ENCODE results near the gene NBPF4. TPM values are rescaled to one million over a fixed set of nuclear protein-coding genes. Genes with fewer than 3 reads are reported as not detected.

Gene NBPF4, protein sequence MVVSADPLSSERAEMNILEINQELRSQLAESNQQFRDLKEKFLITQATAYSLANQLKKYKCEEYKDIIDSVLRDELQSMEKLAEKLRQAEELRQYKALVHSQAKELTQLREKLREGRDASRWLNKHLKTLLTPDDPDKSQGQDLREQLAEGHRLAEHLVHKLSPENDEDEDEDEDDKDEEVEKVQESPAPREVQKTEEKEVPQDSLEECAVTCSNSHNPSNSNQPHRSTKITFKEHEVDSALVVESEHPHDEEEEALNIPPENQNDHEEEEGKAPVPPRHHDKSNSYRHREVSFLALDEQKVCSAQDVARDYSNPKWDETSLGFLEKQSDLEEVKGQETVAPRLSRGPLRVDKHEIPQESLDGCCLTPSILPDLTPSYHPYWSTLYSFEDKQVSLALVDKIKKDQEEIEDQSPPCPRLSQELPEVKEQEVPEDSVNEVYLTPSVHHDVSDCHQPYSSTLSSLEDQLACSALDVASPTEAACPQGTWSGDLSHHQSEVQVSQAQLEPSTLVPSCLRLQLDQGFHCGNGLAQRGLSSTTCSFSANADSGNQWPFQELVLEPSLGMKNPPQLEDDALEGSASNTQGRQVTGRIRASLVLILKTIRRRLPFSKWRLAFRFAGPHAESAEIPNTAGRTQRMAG
- total RNA-seq: not detected in 2 replicates

DNA sequence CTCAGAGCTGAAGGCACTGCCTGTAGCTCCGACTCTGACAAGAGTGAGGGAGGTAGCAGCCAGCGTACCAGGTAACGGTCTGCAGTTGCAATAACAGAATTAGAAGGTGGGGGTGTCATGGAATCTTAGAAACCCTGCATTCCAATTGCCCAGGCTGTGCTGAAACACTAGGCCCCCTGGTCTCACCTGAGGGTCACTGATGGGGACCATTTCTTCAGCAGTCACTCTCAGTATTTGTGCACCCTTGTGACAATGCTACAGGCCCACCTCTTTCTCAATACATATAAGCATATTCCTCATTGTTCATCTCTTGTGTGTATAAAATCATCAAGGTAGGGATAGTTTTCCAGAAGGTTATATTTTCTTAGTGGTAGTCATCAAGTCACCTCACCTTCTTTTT is at the start of gene NBPF4:
TSS of gene NBPF4 (minus strand) at position 101 of the 400 bp plus-strand sequence. CDS start 315 bp downstream, outside the sequence.

DNA sequence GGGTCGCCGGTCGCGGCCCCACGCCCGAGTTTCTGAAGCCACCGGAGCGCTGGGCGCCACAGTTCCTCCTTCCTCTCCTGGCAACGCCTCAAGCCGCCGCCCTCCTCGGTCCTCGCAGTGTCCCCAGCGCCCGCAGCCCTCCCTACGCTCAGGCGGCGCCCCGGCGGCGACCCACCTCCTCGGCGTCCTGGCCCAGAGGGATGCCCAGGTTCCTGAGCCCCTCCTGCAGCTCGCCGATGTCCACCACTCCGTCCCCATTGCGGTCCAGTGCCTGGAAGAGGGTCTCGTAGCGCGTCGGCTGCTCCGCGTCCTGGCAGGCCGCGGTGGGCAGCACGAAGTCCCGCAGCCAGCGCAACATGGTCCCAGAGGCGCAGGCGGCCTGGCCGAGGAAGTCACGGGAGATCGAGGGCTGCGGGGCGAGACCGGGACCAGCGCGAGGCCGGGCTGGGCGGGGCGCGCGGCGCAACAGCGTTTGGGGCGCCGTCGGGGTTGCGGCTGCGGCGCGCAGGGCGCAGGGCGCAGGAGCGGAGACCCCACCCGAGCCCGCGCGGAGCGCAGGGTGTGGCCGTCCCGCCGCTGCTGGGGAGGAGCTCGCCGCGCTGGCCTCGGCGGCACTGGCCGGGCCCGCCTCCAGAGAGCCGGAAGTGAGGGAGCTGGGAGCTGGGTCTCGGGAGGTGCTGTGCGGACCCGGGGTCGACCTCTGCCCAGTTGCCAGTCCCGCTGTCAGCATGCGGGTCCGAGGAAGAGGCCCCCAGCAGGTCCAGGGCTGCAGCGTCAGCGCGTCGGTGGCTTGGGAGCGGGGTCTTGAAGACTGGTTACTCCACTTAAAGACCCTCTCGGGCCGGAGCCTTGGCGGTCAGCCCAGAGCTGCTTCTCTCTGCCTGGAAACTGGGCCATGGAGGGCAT is 43.8 kb downstream of the NBPF4 start, which contains the start of gene SLC25A24:
TSS of gene SLC25A24 (minus strand) at position 563 of the 906 bp plus-strand sequence. CDS start at position 358, 205 bp downstream.

Other genes with a start within 250 kb of the NBPF4 start
- gene SLC25A24, start 43.7 kb downstream of the NBPF4 start, total RNA-seq: 45.6 and 51.4 TPM in 2 replicates
- gene NBPF6, start 206.3 kb upstream of the NBPF4 start, total RNA-seq: not detected in 2 replicates